HG02571 (cell line): ENCODE measurements around the gene CDC42EP2.
"Not testable (repeated sequence)": the region's sequence is repeated elsewhere in the genome, so short reads cannot be mapped to it uniquely, and the experiment has no call there.

Source experiments
- ATAC-seq: cut with Tn5 transposase; IDR thresholded peaks from one replicate; pipeline ENCODE4 v1.9.1; 2021; ENCODE audit warnings: mild to moderate bottlenecking, moderate library complexity; ENCODE audit not compliant: unreplicated experiment

Gene CDC42EP2

DNA sequence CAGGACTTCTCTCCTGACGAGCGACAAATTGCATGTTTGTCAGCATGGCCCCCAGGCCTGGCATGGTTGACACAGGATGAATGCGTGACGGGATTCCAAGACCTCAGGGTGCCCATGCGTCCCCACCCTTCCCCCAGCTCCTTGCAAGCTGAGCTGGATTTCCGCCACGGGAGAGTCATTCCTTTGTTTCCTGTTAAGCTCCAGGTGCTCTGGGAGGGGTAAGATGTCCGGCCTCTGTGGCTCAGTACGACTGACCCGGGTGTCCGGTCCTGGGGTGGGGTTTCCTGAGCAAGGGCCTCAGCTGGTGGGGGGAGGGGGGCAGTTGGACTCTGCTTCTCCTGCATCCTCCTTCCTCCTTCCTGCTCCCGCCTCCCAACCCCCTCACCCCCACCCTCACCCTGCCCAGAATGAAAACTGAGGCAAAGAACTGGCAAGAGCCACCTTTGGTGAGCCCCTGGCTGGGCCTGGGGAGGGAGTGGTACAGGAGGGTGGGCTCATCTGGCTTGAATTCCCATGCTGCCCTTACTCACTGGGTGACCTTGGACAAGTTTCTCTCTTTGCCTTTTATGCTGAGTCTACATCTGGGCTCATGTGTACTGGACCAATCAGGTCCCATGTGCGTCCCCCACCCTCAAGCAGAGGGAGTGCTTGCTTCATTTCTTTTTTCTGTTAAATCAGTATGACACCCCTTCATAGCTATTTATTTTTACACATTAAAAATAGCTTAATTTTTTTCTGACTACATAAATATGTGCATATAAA, 2.5 kb downstream of the CDC42EP2 start:
- no peak for ATAC-seq

DNA sequence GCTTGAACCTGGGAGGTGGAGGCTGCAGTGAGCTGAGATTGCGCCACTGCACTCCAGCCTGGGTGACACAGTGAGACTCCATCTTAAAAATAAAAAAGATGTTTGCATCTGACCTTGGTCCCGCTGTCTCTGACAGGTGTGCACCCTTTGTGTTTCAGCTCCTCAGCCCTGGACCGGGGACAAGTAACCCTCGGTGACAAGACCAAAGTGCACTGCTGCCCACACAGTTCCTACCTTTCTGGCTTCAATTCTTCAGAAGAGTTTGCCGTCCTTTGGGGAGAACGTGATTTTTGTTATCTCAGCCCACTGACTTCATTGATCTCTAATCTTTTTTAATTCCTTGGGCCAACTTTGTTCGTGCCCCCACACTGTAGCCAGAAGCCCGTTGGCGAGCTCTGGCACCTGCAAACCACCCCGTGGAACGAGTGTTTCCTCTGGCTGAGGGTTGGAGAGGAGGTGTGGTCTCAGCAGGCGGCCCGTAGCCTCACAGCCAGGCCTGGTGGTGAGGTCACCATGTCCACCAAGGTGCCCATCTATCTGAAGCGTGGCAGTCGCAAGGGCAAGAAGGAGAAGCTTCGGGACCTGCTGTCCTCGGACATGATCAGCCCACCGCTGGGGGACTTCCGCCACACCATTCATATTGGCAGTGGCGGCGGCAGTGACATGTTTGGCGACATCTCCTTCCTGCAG, 5.9 kb downstream of the CDC42EP2 start:
- ATAC-seq: no peak

DNA sequence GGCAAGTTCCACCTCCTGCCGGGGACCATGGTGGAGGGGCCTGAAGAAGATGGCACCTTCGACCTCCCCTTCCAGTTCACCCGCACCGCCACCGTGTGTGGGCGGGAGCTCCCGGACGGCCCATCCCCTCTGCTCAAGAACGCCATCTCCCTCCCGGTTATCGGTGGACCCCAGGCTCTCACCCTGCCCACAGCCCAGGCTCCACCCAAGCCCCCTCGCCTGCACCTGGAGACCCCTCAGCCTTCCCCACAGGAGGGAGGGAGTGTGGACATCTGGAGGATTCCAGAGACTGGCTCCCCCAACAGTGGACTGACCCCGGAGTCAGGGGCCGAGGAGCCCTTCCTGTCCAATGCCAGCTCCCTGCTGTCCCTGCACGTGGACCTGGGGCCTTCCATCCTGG, 6.4 kb downstream of the CDC42EP2 start:
- ATAC-seq: no peak

DNA sequence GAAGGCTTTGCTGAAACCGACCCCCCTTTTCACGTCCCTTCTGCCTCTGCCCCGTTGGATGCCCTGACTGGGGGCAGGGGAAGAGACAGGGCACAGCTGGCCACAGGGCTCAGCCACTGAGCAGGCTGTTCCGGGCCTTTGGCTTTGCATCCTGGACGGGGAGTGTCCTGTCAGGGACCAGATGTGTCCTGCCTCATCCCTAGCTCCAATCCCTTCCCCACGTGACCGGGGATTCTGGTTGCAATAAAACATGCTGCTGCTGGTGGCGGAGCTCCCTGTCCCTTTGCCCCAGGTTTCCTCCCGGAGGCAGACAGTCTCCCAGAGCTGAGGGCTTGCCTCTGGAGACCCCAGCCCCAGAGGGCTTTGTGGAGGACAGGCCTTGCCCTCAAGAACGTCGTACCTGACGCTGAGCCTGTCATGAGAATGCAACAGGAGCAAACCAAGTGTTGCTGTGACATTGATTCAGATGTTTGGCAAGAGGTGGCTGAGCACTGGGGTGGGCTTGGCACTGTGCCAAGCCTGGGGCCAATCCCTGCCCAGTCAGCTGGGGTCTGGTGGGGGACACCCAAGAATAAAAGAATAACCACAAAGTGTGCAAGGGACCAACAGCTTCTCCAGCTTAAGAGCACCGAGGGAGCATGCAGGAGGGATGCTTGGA, 7.3 kb downstream of the CDC42EP2 start:
- ATAC-seq: no peak

DNA sequence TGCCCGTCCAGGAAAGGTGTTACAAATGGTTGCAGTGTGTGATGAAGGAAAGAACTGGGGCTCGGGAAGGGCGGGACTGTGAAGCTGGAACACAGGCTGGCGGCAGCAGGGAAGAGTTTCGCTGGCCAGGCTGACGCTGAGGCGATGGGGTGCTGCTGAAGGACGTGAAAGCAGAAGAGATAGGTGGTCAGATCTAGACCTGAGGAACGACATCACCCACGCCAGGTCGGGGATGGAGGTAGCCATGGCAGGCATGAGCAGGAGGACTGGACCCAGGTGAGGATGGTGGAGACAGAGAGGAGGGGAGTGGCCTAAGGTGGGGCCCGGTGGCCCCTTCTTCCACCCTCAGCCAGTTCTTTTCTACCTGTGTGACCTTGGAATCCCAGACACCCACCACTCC, 9.1 kb downstream of the CDC42EP2 start:
- no peak for ATAC-seq

DNA sequence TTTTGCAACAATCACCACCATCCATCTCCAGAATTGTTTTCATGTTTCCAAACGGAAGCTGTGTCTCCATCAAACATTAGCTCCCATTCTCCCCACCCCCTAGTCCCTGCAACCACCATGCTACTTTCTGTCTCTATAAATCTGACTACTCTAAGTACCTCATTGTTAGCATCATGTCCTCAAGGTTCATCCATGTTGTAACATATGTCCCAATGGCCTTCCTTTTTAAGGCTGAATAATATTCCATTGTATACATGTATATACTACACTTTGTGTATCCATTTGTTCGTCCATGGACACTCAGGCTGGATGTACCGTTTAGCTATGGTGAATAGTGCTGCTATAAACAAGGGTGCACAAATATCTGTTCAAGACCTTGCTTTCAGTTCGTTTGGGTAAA, 10.8 kb downstream of the CDC42EP2 start:
- no peak for ATAC-seq

DNA sequence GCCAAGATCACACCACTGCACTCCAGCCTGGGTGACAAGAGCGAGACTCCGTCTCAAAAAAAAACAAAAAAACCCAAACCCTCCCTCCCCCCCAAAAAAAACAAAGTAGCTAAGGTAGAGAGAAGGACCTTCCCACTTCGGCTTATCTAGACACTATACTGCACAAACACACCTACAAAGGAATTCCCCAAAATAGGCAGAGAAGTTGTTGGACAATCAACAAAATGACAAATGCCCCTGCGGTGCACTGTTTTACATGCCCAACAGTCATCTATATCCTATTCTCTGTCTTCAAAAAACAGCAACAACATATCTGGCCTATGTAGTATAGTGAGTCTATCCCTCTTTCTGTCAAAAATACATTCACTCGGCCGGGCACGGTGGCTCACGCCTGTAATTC, 12.4 kb downstream of the CDC42EP2 start:
- ATAC-seq: no peak

DNA sequence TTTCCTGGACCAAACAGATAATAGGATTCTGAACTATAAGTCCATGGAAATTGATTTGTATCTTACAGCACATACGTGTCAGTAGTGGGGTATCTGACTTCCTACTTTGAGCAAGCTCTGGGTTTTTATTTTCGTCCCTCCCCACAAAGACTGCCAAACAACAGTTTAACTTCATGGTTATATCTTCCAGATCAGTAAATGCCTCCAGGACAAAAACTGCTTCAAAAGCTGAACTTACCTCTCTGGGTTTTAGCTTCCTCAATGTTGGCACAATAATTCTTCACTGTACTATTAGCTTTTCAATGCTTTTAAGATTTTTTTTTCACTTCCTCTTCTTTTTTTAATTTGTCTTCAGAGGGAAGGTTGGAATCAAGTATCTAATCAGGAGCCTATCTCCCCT, 14.8 kb downstream of the CDC42EP2 start:
- ATAC-seq: no peak

DNA sequence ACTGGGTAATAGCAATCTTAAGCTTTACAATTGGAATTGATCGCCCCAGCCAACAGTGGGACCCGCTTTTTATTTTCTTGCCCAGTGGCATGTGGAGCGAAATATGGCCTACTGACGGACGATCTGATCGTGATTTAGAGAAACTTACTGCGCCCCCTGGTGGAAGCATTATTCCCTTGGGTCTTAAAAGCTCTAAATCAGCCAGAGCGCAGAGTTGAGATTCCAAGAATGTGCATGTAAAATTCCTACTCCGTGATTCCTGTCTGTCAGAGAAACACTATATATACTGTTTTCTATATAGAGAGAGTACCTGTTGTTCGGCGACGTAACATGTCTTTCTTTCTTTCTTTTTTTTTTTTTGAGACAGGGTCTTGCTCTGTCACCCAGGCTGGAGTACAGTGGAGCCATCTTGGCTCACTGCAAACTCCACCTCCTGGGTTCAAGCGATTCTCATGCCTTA, 15.3 kb downstream of the CDC42EP2 start:
- no peak for ATAC-seq

DNA sequence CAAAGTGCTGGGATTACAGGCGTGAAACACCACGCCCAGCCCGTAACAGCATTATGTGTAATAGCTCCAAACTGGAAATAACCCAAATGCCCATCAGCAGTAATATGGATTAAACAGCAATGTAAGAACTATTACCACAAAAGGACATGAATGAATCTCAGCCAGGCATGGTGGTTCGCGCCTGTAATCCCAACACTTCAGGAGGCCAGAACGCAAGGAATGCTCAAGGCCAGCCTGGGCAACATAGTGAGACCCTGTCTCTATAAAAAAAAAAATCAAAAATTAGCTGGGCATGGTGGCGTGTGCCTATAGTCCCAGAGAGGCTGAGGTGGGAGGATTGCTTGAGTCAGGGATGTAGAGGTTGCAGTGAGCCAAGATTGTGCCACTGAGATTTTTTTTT, 15.9 kb downstream of the CDC42EP2 start:
- ATAC-seq: no peak

DNA sequence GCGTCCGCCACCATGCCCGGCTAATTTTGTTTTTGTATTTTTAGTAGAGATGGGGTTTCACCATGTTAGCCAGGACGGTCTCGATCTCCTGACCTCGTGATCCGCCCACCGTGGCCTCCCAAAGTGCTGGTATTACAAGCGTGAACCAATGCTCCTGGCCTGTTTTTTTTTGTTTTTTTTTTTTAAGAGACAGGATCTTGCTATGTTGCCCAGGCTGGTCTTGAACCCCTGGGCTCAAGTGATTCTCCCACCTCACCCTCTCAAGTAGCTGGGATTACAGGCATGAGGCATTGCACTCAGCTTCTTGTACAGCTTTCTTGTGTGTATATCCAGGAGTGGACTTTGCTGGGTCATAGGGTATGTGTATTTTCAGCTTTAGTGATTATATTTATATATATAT, 17.9 kb downstream of the CDC42EP2 start:
- not testable (repeated sequence) for ATAC-seq

DNA sequence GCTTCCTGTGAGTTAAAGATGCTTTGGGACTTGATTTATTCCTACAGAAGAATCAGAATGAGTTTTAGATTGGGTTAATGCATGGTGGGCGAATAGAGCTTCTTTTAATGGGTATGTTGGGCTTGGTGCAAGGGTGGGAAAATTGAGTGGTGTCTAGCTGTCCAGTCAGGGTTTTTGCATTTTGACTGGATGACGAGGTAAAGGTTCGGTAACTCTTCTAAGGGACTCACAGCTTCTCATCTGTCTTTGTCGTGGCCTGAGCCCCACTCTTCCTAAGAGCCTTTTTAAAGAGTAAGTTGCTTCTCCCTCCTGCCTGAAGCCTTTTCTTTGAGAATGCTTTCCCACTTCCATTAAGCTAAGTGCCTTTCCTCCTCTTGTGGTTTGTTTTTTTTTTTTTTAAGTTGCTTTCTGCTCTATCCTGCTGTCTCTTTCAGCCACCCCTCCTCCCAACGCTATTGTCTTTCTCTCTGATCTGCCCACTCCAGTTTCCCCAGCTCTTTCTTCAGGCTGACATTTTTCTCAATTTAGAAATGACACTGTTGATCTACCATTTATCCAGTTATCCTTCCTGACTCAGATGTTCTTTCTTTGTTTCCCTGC, 20.1 kb downstream of the CDC42EP2 start:
- no peak for ATAC-seq

DNA sequence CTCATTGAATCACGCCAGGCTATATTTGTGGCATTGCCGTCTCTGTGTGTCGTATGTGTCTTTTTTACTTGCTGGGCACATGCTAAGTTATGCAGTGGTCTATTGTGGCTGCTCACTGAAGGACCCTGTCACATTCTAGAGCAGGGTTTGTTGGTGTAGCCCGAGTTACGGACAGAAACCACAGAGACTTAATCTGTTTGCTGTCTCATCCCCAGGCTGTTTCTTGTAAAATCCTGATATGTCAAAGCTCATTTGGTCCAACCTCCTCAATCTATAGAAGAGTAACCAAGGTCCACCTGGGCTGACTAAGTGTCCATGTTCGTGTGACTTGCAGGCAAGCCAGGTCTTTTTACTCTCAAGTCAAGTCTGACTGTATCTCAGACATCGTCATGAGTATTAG, 24.0 kb downstream of the CDC42EP2 start:
- ATAC-seq: no peak

DNA sequence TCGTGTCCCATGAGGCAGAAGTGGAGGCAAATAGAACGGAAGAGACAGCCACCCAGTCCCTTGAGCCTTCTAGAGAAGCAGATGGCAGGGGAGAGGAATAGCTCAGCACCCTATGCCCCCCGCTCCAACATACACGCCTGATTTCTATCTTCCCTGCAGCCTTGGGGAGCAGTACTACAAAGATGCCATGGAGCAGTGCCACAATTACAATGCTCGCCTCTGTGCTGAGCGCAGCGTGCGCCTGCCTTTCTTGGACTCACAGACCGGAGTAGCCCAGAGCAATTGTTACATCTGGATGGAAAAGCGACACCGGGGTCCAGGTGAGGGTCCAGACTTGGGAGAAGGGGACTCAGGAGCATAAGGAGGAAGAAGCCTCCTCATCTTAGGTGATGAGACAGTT, 25.6 kb downstream of the CDC42EP2 start:
- no peak for ATAC-seq

DNA sequence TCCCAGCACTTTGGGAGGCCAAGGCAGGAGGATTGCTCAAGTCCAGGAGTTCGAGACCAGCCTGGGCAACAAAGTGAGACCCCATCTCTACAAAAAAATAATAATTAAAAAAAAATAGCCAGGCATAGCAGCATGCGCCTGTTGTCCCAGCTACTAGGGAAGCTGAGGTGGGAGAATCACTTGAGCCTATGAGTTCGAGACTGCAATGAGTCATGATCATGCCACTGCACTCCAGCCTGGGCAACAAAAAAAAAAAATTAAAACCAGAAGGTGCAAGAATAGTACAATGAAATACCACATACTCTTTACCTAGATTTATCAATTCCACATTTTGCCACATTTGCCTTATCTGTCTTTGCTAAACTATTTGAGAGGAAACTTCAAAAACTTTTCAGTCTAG, 27.2 kb downstream of the CDC42EP2 start:
- ATAC-seq: no peak

DNA sequence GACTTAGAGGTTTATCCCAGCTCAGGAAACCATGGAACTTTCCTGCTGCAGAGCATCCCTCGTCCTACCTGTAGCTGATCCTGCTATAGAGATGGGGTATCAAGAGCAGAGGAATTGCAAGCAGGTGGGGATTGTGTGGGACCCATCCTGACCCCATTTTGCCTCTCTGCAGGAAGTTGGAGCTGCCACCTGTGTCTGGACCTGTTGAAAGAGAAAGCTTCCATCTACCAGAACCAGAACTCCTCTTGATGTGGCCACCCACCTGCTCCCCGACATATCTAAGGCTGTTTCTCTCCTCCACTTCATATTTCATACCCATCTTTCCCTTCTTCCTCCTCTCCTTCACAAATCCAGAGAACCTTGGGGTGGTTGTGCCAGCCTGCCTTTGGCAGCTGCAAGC, 36.8 kb downstream of the CDC42EP2 start:
- ATAC-seq: no peak

DNA sequence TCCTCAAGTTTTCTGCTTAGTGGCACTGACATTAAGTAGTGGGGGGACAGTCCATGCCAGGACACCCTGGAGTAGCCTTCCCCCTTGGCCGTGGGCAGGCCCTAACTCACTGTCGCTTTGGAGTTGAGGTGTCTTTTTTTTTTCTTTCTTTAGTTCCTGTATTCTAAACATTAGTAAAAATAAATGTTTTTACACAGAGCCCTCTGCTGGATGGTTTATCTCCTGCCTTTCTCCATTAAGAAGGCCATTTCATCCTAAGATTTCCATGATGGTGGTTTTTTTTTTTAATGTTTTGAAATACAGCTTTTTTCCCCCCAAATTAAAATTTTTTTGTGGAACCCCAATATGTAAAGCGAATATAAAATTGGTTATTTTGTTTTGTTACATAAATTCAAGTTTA, 38.1 kb downstream of the CDC42EP2 start:
- ATAC-seq: no peak

DNA sequence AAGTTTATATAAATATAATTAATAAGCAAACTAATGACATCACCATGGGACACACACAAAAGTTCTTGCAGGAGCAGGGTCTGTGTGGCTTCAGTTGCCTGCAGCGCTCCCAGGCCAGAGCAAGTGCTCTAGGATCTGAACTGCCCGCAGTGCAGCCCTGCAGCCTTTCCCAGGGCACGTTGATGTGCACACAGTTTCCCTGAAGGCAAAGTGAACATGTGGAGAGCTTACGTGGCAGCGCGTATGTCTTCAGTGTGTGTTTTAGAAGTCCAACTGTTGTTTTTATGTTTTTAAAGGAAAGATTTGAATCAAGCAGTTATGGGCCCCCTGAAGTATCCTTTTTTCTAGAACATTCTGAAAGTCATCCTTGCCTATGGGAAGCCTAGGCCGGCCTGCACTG, 38.7 kb downstream of the CDC42EP2 start:
- ATAC-seq: no peak

DNA sequence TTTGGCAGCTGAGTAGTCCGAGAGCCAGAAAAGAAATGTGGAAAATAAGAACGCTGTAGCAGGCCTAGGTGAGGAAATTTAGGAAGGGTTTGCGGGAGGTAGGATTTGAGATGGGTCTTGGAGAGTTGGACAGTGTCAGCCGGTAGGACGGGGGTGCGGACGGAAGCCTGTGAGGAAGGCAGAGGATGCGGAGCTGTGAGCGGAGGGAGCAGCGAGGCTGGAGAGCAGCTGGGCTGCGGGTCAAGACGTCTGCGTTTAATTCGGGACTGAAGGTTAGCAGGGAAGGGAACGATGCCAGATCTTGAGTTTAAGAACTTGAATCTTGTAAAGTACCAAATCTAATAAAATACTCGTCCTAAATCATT, 39.2 kb downstream of the CDC42EP2 start:
- no peak for ATAC-seq

DNA sequence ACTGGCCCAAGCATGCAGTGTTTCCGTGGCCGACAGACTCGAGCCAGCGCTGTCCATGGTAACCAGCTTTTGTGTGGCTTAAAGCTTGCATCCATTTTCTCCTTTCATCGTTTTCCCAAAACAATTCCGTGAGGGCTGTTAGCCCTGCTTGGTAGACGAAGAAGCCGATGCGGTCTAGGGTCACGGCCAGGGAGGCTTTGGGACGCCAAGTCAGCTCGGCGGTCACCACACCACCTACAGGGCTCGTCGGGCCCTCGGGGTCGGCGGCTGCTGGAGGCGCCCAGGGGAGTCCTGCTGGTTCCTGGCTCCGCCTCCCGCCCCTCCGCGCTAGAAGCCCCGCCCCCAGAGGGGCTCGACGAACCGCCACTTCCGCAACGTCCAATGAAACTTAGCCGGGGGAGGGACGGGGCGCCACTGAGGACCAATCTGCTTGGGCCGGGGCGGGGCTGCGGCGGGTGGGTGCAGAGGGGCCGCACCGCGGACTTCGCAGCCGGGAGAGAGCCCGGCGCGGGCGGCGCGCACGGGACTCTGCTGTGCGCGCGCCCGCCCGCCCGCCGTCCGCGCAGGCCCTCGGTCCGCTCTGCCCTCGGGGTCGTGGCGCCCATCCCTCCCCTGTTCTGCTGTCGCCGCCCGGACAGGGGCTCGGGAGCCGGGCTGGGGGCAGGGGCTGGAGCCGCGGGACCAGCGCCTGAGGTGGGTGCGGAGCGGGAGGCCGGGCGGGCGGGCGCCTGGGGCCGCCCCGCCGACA, 39.8 kb downstream of the CDC42EP2 start, which contains the start of gene TIGD3:
Gene TIGD3 (plus strand): TSS at position 487 of the 748 bp plus-strand sequence. CDS start 1,058 bp downstream, outside the sequence.
- ATAC-seq: peak; percentile 80
